Measurements from ENCODE around the gene CYP21A2. TPM values are rescaled to one million over a fixed set of nuclear protein-coding genes. Genes with fewer than 3 reads are reported as not detected.
A peak's percentile ranks its signal among the peaks of the same experiment; 100 is the strongest.
"Not testable (repeated sequence)": the region's sequence is repeated elsewhere in the genome, so short reads cannot be mapped to it uniquely, and the experiment has no call there.

CYP21A2 gene
- total RNA-seq, 1 donor from 2014 or later = not detected

DNA sequence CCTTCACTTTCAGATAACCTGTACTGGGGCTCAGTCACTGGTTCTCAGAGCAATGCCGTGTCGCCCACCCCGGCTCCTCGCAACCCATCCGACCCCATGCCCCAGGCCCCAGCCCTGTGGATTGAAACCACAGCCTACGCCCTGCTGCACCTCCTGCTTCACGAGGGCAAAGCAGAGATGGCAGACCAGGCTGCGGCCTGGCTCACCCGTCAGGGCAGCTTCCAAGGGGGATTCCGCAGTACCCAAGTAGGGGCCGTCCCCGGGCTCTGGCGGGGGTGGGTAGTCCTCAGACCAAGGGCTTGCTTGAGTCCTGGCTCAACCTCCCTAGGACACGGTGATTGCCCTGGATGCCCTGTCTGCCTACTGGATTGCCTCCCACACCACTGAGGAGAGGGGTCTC lies 8.7 kb upstream of the CYP21A2 start:
- DNase-seq (ENCODE audit: low read depth in 2 of 2) = not testable (repeated sequence)

DNA sequence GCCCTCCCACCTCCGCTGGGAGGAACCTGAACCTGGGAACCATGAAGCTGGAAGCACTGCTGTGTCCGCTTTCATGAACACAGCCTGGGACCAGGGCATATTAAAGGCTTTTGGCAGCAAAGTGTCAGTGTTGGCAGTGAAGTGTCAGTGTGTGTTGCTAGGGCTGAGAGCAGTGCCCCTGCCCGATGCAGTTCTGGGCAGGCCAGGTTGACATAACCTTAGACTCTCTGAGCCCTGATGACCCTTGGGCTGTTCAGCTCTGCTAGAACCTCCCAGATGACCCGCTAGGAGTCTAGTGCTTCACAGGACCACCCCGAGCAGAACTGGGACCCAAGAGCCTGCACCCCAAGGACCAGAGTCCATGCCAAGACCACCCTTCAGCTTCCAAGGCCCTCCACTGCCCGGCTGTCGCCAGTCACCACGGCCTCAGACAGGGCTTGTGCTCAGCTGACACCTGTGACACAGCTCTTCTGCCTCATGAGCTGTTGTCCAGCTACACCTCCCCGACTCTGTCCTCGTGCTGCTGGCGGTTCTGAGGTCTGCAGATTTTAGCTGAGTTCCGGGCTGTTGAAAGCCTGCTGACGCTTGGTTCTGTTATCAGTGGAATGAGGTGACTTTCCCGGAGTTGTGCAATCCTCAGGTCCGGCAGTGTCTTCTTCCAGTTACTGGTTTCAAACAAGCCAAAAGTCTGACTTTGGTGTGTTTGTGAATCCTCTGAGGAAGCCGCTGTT lies 2.8 kb upstream of the CYP21A2 start:
- not testable (repeated sequence) for DNase-seq (ENCODE audit: low read depth in 2 of 2)

DNA sequence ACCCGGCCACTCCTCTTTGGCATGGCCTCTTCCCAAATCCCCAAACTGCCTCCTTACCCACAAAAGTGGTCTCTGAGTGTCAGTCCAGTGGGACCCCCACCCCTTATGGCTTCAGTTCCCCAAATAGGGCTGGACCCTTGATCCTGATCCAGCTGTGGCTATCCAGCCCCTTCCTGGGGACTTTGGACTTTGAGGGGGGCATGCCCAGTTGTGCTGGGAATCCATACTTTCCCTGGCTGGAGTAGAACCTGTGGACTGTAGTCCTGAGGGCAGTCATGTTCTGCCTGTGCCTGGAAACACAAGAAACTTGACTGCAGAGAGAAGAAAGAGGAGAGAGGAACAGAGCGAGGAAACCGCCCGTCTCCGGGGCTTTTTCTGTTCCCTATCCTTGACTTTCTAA lies 1.1 kb upstream of the CYP21A2 start:
- DNase-seq (ENCODE audit: low read depth in 2 of 2) = not testable (repeated sequence)

DNA sequence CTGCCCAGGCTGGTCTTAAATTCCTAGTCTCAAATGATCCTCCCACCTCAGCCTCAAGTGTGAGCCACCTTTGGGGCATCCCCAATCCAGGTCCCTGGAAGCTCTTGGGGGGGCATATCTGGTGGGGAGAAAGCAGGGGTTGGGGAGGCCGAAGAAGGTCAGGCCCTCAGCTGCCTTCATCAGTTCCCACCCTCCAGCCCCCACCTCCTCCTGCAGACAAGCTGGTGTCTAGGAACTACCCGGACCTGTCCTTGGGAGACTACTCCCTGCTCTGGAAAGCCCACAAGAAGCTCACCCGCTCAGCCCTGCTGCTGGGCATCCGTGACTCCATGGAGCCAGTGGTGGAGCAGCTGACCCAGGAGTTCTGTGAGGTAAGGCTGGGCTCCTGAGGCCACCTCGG lies 663 bp downstream of the CYP21A2 start:
- DNase-seq (ENCODE audit: low read depth in 2 of 2) = not testable (repeated sequence)

DNA sequence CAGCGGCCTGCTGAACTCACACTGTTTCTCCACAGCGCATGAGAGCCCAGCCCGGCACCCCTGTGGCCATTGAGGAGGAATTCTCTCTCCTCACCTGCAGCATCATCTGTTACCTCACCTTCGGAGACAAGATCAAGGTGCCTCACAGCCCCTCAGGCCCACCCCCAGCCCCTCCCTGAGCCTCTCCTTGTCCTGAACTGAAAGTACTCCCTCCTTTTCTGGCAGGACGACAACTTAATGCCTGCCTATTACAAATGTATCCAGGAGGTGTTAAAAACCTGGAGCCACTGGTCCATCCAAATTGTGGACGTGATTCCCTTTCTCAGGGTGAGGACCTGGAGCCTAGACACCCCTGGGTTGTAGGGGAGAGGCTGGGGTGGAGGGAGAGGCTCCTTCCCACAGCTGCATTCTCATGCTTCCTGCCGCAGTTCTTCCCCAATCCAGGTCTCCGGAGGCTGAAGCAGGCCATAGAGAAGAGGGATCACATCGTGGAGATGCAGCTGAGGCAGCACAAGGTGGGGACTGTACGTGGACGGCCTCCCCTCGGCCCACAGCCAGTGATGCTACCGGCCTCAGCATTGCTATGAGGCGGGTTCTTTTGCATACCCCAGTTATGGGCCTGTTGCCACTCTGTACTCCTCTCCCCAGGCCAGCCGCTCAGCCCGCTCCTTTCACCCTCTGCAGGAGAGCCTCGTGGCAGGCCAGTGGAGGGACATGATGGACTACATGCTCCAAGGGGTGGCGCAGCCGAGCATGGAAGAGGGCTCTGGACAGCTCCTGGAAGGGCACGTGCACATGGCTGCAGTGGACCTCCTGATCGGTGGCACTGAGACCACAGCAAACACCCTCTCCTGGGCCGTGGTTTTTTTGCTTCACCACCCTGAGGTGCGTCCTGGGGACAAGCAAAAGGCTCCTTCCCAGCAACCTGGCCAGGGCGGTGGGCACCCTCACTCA lies 1.4 kb downstream of the CYP21A2 start:
- DNase-seq (ENCODE audit: low read depth in 2 of 2) = not testable (repeated sequence)

DNA sequence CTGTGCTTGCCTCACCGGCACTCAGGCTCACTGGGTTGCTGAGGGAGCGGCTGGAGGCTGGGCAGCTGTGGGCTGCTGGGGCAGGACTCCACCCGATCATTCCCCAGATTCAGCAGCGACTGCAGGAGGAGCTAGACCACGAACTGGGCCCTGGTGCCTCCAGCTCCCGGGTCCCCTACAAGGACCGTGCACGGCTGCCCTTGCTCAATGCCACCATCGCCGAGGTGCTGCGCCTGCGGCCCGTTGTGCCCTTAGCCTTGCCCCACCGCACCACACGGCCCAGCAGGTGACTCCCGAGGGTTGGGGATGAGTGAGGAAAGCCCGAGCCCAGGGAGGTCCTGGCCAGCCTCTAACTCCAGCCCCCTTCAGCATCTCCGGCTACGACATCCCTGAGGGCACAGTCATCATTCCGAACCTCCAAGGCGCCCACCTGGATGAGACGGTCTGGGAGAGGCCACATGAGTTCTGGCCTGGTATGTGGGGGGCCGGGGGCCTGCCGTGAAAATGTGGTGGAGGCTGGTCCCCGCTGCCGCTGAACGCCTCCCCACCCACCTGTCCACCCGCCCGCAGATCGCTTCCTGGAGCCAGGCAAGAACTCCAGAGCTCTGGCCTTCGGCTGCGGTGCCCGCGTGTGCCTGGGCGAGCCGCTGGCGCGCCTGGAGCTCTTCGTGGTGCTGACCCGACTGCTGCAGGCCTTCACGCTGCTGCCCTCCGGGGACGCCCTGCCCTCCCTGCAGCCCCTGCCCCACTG lies 2.3 kb downstream of the CYP21A2 start:
- not testable (repeated sequence) for DNase-seq (ENCODE audit: low read depth in 2 of 2)

DNA sequence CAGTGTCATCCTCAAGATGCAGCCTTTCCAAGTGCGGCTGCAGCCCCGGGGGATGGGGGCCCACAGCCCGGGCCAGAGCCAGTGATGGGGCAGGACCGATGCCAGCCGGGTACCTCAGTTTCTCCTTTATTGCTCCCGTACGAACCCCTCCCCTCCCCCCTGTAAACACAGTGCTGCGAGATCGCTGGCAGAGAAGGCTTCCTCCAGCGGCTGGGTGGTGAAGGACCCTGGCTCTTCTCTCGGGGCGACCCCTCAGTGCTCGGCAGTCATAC lies 2.8 kb downstream of the CYP21A2 start:
- DNase-seq (ENCODE audit: low read depth in 2 of 2) = not testable (repeated sequence)

DNA sequence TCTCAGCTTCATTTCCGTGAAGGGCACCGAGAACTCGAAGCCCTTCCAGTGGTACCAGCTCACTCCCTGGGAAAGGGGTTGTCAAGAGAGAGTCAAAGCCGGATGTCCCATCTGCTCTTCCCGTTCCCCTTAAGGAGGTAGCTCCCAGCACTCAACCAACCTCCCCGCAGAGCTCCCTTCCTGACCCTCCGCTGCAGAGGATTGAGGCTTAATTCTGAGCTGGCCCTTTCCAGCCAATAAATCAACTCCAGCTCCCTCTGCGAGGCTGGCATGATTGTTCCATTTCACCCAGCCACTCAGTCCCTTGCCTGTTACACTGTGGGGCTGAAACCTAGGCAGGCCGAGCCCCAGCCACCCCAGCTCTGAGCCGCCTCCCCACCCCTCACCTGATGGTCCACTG lies 3.2 kb downstream of the CYP21A2 start:
- not testable (repeated sequence) for DNase-seq (ENCODE audit: low read depth in 2 of 2)

DNA sequence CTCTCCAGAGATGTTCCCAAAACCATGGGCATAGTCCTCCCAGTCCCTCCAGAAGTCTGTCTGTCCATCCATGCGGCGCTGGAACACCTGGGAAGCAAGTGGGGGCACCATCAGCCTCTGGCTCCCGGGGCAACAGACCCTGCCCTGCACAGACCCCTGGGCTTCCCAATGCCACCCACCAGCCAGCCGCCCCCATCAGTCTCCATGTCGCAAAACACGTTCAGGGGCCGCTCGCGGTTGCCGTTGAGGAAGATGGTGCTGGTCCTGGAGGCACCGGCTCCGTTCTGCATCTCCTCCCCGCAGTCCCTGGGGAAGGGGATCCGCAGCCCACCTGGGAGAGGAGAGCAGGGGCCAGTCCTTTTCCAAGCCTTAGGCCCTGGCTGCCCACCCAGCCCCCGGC lies 4.1 kb downstream of the CYP21A2 start:
- DNase-seq (ENCODE audit: low read depth in 2 of 2) = not testable (repeated sequence)

DNA sequence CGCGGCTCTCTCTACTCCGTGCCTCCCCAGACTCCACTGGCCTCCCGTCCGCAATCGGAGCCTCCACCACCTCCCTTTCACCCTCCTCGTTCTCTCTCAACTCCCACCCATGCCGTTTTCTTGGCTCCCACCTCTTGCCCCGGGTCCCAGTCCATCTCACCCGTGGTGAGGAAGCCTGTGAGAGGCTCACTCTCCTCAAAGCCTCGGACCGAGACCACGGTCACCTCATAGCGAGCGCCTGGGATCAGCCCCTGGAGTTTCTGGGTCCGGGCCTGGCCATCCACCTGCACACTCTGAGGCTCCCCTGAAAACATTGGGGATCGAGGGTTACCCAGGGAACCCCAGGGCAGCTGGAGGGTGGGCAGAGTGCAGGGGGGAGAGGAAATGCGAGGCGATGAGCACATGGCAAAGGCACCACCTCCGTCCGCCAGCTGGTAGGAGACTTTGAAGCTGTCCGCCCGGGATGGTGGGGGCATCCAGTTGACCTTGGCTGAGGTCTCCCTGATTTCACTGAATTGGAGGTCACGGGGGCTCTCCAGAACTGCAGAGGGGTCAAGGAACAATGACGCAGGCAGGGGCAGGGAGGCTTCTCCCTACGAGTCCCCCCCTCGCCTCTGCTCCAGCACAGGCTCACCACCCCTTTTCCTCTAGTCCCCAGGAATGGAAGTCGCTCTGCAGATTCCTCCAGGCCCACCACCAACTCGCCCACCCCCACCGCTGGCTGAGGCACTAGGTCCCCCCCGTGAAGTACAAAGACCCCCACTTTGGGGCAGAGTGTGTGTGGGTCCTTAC lies 5.6 kb downstream of the CYP21A2 start:
- not testable (repeated sequence) for DNase-seq (ENCODE audit: low read depth in 2 of 2)

DNA sequence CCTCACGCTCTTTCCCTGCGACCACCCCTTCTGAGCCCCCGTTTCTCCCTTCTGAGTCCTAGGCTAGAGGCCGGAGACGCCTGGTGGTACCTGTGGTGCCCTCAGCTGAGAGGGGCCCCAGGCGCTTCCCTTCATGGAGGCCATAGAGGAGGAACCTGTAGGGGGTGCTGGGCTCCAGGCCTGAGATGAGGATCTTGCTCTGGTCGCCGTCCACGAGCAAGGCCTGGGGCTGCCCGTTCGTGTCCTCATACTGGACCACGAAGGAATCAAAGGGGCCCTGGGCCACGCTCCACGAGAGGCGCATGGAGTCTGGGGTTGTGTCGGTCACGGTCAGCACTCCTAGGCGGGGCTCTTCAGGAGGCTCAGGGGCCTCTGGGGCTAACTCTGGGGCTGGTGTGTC lies 6.7 kb downstream of the CYP21A2 start:
- not testable (repeated sequence) for DNase-seq (ENCODE audit: low read depth in 2 of 2)

DNA sequence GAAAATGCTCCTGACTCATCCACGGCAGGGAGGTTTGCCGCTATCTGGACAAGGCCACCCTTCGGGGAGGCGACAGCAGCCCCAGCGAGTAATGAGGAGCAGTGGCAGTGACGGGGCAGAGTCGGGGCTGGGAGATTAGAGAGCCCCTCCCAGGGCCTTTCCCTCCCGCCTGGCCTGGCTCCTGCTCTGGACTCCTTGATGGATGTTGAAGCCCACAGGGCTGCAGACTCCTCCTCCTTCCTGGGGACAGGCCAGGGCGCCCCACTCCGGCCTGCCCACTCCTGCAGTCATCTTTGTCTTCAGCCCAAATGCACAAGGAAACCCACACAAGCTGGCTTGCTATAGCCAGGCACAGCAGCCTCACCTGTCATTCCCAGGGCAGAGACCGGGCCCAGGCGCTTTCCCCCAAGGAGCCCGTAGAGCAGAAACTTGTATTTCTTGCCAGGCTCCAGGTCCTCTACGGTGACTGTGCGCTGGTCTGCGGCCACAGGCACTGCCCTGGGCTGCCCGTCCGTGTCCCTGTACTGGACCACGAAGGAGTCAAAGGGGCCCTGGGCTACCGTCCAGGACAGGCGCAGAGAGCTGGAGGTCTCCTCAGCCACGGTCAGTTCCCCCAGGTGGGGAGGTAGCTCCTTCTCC lies 7.7 kb downstream of the CYP21A2 start:
- DNase-seq (ENCODE audit: low read depth in 2 of 2) = no peak

DNA sequence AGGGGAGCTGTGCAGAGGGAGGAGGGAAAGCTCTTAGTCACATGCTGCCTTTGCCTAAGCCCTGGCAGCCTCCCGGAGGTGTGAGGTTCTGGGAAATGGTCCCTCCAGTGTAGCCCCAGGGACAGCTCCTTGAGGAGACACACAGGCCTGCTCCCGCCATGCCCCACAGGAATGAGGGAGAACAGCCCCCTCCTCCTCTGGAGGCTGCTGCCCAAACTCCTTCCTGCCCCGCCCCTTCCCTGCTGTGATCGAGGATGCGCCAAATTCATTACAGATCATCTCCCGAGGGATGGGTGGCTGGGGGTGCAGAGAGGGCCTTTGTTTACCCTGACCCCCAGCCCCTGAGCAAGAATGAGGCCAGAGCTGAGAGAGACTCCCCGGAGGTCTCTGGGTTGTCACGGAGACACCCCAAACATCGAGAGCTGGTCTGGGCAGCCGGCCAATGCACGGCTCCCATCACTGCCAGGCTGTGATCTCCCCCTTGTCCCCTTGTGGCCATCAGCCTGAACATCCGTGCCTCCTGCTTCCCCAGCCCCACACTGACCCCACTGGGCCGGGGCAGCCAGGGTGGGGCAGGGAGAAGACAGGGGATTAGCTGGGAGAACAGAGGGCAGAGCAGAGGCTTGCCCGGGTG lies 8.4 kb downstream of the CYP21A2 start:
- peak in 1 of 2 donors; percentile 5 for DNase-seq (ENCODE audit: low read depth in 2 of 2)

DNA sequence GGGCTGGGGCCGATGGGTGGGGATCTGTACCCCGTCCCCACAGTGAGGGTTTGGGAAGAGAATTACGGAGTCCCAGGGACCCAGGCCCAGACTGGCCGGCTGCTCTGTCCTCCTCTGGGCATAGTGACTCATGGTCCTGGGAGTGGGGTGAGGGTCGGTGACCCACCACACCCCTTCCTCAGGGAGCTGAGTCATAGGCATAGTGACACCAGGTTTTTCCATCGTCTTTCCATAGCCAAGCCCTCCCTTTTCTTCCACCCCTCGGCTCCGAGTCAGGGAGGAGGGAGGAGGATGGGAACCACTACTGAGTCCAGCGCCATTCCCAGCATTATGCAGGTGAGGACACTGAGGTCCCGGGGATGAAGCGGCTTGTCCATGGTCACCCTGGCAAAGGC lies 8.9 kb downstream of the CYP21A2 start:
- DNase-seq (ENCODE audit: low read depth in 2 of 2) = peak; percentile 33 to 72

DNA sequence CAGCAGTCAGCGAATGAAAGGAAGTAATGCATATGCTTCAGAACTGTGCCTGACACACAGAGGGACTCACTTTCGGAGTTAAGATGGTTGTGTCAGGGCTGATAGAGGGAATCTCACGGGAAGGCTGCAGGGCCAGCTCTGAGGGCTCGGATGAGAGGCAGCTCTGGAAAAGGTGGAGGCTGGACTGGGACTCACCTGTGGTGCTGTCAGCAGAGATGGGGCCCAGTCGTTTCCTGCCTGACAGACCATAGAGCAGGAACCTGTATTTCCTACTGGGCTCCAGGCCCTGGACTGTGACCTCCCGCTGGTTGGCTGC lies 9.3 kb downstream of the CYP21A2 start:
- DNase-seq (ENCODE audit: low read depth in 2 of 2) = no peak

DNA sequence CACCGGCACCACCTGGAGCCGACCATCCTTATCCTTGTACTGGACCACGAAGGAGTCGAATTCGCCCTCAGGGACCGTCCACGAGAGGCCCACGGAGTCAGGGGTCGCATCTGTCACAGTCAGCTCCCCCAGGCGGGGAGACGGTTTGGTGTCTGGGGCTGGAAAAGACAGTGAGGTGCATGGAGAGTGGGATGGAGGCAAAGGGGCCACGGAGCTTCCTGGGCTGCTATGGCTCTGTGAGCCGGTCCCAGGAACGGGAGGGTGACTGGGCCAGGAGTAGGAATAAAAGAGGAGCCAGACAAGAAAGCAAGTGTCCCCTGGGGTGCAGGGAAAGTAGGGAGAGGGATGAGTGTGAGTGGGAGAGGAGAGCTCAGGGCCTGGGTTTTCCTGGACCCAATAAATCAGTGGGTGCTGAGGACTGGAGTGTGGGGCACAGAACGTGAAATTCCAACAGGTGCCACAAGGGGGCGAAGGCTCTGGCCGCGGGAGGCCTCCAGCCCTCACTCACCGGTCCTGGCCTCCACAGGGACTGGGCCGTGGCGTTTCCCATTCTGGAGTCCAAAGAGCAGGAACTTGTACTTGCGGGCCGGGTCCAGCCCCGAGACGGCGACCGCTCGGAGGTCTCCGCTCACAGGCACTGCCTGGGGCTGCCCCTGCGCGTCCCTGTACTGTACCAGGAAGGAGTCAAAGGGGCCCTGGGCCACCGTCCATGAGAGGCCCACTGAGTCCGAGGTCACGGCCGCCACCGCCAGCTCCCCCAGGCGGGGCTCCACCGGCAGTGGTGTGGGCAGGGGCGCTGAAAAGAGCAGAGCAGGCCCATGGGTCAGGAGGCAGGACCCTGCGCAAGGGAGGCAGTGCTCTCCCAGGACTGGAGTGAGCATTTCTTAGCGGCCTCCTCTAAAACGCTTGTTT lies 9.9 kb downstream of the CYP21A2 start:
- DNase-seq (ENCODE audit: low read depth in 2 of 2) = peak; percentile 22 to 51

DNA sequence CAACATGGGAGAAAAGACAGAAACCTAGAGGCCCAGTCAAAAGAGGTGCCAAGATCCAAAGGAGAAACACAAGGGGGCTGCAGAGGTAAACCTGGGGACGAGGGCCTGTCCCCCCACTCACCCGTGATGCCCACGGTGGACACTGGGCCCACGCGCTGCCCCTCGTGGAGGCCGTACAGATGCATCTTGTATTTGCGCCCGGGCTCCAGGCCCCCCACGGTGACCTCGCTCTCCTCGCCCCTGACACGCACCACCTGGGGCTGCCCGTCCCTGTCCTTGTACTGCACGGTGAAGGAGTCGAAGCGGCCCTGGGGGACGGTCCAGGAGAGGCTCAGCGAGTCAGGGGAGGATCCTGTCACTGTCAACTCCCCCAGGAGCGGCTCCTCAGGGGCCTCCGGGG lies 10.9 kb downstream of the CYP21A2 start:
- not testable (repeated sequence) for DNase-seq (ENCODE audit: low read depth in 2 of 2)

DNA sequence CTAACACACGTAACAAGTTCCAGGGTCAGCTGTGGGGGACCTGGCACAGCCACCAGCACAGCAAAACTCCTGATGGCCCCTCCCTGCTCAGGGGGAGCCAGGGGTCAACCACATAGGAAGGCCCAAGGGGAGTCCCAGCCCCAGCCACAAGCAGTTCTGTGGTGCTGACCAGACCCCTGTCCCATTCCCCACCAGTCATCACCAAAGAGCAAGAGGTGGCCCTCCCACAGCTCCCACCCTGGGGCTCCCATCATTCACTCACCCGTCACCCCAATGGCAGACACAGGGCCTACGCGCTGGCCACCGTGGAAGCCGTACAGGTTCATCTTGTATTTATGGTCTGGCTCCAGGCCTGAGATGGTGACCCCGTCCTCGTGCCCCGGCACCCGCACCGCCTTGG lies 11.5 kb downstream of the CYP21A2 start:
- DNase-seq (ENCODE audit: low read depth in 2 of 2) = not testable (repeated sequence)

DNA sequence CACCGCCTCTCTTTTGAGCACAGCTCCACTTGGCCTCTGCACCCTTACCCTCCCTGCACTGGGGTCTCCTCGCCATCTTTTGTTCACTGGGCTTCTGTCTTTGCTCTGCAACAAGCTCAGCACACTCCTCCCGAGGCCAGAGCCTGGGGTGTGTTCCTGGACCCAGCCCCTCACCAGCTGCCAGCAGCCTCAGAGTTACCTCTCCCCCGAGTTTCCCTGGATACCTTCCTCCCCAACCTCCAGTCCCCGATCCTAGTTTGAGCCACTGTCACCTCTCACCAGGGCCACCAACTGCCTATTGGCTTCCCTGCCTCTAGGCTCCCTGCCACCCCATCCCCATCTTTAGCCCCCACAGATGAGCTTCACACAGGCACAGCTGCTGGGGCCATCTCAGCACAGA lies 12.3 kb downstream of the CYP21A2 start:
- DNase-seq (ENCODE audit: low read depth in 2 of 2) = no peak

Data from dermis microvascular lymphatic vessel endothelial cell (primary cell).